ENCODE data around the gene NKX1-1.

- TF ChIP-seq, protein P1, sequence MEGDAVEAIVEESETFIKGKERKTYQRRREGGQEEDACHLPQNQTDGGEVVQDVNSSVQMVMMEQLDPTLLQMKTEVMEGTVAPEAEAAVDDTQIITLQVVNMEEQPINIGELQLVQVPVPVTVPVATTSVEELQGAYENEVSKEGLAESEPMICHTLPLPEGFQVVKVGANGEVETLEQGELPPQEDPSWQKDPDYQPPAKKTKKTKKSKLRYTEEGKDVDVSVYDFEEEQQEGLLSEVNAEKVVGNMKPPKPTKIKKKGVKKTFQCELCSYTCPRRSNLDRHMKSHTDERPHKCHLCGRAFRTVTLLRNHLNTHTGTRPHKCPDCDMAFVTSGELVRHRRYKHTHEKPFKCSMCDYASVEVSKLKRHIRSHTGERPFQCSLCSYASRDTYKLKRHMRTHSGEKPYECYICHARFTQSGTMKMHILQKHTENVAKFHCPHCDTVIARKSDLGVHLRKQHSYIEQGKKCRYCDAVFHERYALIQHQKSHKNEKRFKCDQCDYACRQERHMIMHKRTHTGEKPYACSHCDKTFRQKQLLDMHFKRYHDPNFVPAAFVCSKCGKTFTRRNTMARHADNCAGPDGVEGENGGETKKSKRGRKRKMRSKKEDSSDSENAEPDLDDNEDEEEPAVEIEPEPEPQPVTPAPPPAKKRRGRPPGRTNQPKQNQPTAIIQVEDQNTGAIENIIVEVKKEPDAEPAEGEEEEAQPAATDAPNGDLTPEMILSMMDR (conservative IDR thresholded peaks at IDR 0.05; ENCODE audit: low read depth in 2 of 2) = no peak
- no peak for TF ChIP-seq EZH2 (IDR thresholded peaks at IDR 0.05; ENCODE audit: low read depth, unreplicated experiment)
- TF ChIP-seq EZH2phosphoT487 (IDR thresholded peaks at IDR 0.05; ENCODE audit: unreplicated experiment) = no peak
- TF ChIP-seq, protein P2, sequence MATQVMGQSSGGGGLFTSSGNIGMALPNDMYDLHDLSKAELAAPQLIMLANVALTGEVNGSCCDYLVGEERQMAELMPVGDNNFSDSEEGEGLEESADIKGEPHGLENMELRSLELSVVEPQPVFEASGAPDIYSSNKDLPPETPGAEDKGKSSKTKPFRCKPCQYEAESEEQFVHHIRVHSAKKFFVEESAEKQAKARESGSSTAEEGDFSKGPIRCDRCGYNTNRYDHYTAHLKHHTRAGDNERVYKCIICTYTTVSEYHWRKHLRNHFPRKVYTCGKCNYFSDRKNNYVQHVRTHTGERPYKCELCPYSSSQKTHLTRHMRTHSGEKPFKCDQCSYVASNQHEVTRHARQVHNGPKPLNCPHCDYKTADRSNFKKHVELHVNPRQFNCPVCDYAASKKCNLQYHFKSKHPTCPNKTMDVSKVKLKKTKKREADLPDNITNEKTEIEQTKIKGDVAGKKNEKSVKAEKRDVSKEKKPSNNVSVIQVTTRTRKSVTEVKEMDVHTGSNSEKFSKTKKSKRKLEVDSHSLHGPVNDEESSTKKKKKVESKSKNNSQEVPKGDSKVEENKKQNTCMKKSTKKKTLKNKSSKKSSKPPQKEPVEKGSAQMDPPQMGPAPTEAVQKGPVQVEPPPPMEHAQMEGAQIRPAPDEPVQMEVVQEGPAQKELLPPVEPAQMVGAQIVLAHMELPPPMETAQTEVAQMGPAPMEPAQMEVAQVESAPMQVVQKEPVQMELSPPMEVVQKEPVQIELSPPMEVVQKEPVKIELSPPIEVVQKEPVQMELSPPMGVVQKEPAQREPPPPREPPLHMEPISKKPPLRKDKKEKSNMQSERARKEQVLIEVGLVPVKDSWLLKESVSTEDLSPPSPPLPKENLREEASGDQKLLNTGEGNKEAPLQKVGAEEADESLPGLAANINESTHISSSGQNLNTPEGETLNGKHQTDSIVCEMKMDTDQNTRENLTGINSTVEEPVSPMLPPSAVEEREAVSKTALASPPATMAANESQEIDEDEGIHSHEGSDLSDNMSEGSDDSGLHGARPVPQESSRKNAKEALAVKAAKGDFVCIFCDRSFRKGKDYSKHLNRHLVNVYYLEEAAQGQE (IDR thresholded peaks at IDR 0.05; ENCODE audit: unreplicated experiment) = no peak
- TF ChIP-seq POLR2AphosphoS5 (IDR thresholded peaks at IDR 0.05; ENCODE audit: low read depth) = no peak
- TF ChIP-seq, protein P3, sequence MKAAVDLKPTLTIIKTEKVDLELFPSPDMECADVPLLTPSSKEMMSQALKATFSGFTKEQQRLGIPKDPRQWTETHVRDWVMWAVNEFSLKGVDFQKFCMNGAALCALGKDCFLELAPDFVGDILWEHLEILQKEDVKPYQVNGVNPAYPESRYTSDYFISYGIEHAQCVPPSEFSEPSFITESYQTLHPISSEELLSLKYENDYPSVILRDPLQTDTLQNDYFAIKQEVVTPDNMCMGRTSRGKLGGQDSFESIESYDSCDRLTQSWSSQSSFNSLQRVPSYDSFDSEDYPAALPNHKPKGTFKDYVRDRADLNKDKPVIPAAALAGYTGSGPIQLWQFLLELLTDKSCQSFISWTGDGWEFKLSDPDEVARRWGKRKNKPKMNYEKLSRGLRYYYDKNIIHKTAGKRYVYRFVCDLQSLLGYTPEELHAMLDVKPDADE (IDR thresholded peaks at IDR 0.05) = no peak
- TF ChIP-seq CREB1 (CRISPR knock-in tag; IDR thresholded peaks at IDR 0.05; ENCODE audit: low read depth) = no peak
- TF ChIP-seq ZNF331 (CRISPR knock-in tag; IDR thresholded peaks at IDR 0.05; ENCODE audit: low read depth) = no peak
- TF ChIP-seq JUNB (IDR thresholded peaks at IDR 0.05; ENCODE audit: unreplicated experiment) = no peak
- TF ChIP-seq STAT1 (IDR thresholded peaks at IDR 0.05; ENCODE audit: unreplicated experiment) = no peak
- TF ChIP-seq ZNF114 (CRISPR knock-in tag; IDR thresholded peaks at IDR 0.05) = no peak
- no peak for TF ChIP-seq NANOG (IDR thresholded peaks at IDR 0.05; ENCODE audit: borderline replicate concordance)
- TF ChIP-seq ZNF462 (CRISPR knock-in tag; IDR thresholded peaks at IDR 0.05) = no peak
These were observed 4.7 kb downstream of the NKX1-1 start for GRCh38 chr4:1401409-1402020.
